HG03521 (cell line): ENCODE measurements around the gene VASN.
"Not testable (repeated sequence)": the region's sequence is repeated elsewhere in the genome, so short reads cannot be mapped to it uniquely, and the experiment has no call there.

ENCODE experiments used
- ATAC-seq: cut with Tn5 transposase; IDR thresholded peaks from one replicate; pipeline ENCODE4 v1.9.1; 2021; ENCODE audit warnings: mild to moderate bottlenecking, moderate library complexity; ENCODE audit not compliant: unreplicated experiment

Gene VASN

DNA sequence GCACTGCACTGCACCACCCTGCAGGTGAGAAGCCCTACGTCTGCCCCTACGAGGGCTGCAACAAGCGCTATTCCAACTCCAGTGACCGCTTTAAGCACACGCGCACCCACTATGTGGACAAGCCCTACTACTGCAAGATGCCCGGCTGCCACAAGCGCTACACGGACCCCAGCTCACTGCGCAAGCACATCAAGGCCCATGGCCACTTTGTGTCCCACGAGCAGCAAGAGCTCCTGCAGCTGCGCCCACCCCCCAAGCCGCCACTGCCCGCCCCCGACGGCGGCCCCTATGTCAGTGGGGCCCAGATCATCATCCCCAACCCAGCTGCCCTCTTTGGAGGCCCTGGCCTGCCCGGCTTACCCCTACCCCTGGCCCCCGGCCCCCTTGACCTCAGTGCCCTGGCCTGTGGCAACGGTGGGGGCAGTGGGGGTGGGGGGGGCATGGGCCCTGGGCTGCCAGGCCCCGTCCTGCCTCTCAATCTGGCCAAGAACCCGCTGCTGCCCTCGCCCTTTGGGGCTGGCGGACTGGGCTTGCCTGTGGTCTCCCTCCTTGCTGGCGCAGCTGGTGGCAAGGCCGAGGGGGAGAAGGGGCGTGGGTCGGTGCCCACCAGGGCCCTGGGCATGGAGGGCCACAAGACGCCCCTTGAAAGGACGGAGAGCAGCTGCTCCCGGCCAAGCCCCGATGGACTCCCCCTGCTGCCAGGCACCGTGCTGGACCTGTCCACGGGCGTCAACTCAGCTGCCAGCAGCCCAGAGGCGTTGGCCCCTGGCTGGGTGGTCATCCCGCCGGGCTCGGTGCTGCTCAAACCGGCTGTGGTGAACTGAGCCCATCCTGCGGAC is 34.7 kb upstream of the VASN start:
- no peak for ATAC-seq

GRCh38 chr16:4337540-4338088 is 34.0 kb upstream of the VASN start:
- ATAC-seq: no peak

DNA sequence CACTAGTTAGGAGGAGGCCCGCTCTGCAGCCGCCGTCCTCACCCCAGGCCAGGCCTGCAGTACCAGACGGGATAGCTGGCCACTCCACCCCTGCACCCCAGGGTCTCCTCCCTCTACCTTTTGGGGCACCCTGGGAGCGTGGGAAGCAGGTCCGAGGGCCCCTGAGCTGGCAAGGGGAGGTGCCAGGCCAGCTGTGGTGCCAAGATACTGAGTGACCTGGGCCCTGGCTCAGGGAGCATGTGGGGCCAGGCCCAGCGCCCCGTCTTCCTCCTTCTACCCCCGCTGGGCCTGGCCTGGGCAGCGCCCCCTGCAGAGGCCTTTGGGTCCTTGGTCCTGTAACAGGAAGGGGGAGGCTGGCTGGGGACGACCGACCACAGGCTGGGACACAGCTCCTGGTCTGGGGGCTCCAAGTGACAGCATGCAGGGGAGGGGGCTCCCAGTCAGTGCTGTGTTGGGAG is 33.5 kb upstream of the VASN start:
- ATAC-seq: no peak

- ATAC-seq: no peak
Observed at GRCh38 chr16:4338712-4339299, 32.8 kb upstream of the VASN start.

DNA sequence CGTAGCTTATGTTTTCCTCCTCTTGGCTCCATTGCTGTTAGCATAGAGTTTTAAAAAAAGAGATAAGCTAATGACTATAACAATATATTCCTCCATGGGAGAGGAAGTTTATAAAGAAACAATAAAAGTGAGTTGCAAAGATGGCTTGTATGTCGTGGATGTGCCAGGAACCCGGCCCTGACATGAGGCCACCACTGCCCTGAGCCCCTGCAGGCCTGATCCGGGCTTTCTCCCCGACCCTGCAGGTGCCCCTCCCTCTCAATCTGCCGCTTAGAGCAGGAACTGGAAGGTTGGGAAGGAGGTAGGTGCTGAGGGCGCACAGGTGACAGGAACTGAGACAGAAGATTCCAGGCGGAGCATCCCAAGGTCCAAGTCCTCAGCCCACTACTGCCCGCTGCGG is 32.2 kb upstream of the VASN start:
- no peak for ATAC-seq

DNA sequence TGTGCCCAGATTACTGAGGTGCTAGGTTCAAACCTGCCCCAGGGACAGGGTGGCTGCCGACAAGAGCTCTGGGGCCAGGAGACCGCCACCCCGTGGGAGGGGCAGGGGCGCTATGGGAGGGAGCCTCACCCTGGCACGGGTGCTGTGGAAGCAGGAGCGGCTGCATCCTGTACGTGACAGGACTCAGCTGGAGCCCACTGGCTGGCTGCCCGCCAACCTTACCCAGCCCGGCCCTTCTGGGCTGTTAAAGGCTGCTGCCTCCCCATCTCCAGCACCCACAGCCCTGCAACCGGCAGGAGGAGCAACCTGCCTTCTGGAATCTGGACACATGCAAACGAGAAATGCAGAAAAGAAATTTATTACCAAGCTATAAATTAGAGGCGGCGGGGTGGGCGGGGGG is 31.7 kb upstream of the VASN start:
- no peak for ATAC-seq

GRCh38 chr16:4340443-4340842 is 31.2 kb upstream of the VASN start:
- ATAC-seq: no peak

DNA sequence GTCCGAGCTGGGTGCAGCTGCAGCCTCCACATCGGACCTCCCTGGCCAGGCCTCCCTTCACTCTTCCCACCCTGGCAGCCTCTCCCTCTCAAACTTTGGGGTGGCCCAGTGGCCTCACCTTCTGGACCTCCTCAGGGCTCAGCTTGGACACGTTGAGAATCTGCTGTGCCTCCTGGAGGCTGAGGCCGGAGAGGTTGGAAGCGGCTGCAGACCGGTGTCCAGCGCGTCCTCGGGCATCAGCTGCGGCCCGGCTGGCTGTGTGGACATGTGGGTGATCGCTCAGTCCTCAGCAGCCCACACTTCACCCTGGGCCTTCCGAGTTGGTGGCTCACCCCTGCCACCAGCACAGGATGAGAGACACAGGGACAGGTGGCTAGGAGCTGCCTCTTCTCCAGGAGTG is 30.4 kb upstream of the VASN start:
- ATAC-seq: no peak

DNA sequence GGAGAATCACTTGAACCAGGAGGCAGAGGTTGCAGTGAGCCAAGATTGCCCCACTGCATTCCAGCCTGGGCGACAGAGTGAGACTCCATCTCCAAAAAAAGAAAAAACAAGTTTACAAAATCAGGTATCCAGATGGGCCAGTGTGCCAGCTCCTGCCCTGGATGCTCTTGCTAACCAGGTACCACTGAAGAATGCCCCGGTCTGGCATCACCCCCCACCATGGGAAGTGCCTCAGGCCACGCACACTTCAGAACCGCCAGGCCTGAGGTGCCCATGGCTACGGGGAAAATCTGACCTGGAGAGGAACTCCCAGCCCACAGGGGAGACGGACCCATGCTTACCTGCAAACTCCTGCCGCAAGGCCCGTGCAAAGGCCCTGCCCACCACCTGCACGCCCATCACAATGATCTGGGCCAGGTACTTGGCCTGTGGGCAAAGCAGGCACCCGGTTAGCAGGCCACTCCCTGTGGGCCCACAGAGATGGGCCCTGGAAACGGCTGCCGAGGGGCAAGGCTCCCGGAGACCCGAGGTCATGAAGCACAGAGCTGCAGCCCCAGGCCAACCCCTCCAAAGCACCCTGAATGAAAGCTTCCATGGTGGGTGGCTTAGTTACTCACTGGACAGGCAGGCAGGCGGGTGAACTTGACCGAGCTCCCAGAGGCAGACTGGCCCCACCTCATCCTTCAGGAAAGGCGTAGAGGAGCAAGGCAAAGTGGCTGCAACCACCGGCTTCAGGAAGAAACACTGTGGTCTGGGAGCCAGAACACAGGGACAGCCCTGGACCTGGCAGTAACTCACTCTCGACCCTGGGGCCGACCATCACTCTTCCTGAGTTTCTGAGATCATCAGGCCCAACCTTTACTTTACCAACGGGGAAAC is 28.5 kb upstream of the VASN start:
- ATAC-seq: no peak

- not testable (repeated sequence) for ATAC-seq
Observed at GRCh38 chr16:4344300-4344982, 27.2 kb upstream of the VASN start.

GRCh38 chr16:4344983-4345835 is 26.4 kb upstream of the VASN start:
- no peak for ATAC-seq

- no peak for ATAC-seq
Observed at GRCh38 chr16:4345836-4346781, 25.5 kb upstream of the VASN start.

DNA sequence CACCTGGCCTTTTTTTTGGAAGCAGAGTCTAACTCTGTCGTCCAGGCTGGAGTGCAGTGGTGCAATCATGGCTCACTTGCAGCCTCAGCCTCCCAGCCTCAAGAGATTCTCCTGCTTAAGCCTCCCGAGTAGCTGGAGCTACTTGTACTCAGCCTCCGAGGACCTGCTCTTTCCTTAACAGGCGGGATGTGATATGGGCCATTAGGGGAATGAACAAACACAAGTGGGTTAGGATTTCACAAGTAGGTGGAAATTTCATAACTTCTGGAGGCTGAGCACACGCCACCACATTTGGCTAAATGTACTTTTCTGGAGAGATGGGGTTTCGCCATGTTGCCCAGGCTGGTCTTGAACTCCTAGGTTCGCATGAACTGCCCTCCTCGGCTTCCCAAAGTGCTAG is 24.6 kb upstream of the VASN start:
- no peak for ATAC-seq

DNA sequence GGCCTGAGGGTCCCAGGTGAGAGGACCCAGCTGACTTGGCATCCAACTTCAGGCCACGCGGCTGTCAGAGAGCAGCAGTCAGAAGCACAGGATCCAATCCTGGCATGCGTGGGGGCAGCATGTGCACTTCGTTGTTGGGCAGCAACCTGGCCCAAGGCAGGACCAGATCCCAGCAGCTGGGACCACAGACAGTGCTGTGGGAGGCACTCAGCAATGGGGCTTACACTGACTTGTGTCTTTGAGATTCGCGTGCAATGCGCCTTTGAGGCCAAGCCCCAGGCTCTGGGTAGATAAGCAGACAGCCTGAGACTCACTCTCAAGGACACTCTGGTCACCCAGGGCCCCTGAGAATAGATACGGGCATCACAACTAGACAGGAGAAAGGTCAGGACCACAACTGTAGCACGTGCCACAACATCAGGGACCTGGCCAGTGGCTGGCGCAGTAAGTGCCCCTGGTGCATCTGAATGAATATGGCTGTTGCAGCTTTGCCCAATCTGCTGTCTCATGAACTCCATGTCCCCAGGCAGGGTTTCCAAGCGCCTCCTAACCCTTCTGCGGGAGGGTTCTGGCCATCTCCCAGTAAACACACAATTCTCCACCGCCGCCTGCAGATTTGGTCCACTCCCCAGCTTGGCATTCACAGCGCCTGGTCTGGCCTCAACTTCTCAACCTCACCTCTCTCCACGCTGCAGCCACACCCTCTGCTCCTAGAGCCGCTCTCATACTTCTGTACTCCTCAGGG is 23.7 kb upstream of the VASN start:
- ATAC-seq: no peak

GRCh38 chr16:4349332-4349731 is 22.3 kb upstream of the VASN start:
- ATAC-seq: no peak

- ATAC-seq: peak; percentile 10
Observed at GRCh38 chr16:4350365-4350786, 21.3 kb upstream of the VASN start.

- ATAC-seq: peak; percentile 91
Observed at GRCh38 chr16:4350787-4351659, 20.6 kb upstream of the VASN start, which contains the start of gene PAM16. Gene PAM16, minus strand, starts transcription at chr16:4351321. Its CDS starts 87 bp downstream, at chr16:4351234.
